Stimulated activated CD8-positive, alpha-beta memory T cell treated with anti-CD3 and anti-CD28 coated beads, Interleukin-12 subunit alpha, Interleukin-12 subunit beta, amount 100 ng/mL, for 1 hour (primary cell): ENCODE data around the gene EXO5.
"Not testable (repeated sequence)": the region's sequence is repeated elsewhere in the genome, so short reads cannot be mapped to it uniquely, and the experiment has no call there.

ENCODE experiments used
- DNase-seq: peaks from one replicate; pipeline ENCODE4 v3.0.0-alpha.2; 2020; ENCODE audit warnings: low read depth

The EXO5 gene

GRCh38 chr1:40554807-40555206, 46.2 kb downstream of the EXO5 start:
- DNase-seq = not testable (repeated sequence)

- DNase-seq = no peak
Observed at GRCh38 chr1:40556121-40556520, 47.6 kb downstream of the EXO5 start.

- not testable (repeated sequence) for DNase-seq
Observed at GRCh38 chr1:40558241-40558640, 49.7 kb downstream of the EXO5 start.

- no peak for DNase-seq
Observed at GRCh38 chr1:40562185-40562584, 53.6 kb downstream of the EXO5 start.

- no peak for DNase-seq
Observed at GRCh38 chr1:40563266-40563665, 54.7 kb downstream of the EXO5 start.

GRCh38 chr1:40564506-40564905, 55.9 kb downstream of the EXO5 start:
- no peak for DNase-seq

- no peak for DNase-seq
Observed at GRCh38 chr1:40564913-40565312, 56.3 kb downstream of the EXO5 start.
